ENCODE results near the gene LBH. TPM values are rescaled to one million over a fixed set of nuclear protein-coding genes. Genes with fewer than 3 reads are reported as not detected.
A peak's percentile ranks its signal among the peaks of the same experiment; 100 is the strongest.

LBH gene
- total and polyA plus RNA-seq, 3 experiments from 2014 or later, result 115 to 156 (median 121) TPM

GRCh38 chr2:30255466-30256408 is 24.4 kb downstream of the LBH start:
- Histone ChIP-seq H3K9me3 (ENCODE audit: low read length) (no peaks in the 10 kb centered on the region), H3K27me3 (ENCODE audit: insufficient read depth, low read length, poor library complexity, severe bottlenecking) (no peaks in the 10 kb centered on the region), H3K36me3 (ENCODE audit: insufficient read depth, low read length) (peaks cover 25% of the 10 kb centered on the region), H3K4me1 (ENCODE audit: insufficient read depth, low read length) (peaks cover 92% of the 10 kb centered on the region), H3K27ac (ENCODE audit: low read depth, low read length) (no peak overlapping the region), H3K4me3 (ENCODE audit: low read length) (no peak overlapping the region)
- Mint-ChIP-seq H3K4me1 (peaks cover 85 to 98% (median 97%) of the 10 kb centered on the region in 3 donors), H3K9me3 (peaks cover 0 to 2% (median 0%) of the 10 kb centered on the region in 5 donors), H3K36me3 (peaks cover 20 to 86% (median 28%) of the 10 kb centered on the region in 3 donors), H3K27ac (peak overlapping the region; percentile 70 to 95 (median 91)), H3K27me3 (no peaks in the 10 kb centered on the region), H3K4me3 (peak overlapping the region in 6 of 7 donors; percentile 33 to 68 (median 56))
- DNase-seq, result no peak
- POLR2A ChIA-PET, result no interaction called here
- CTCF ChIA-PET, result interaction anchor here (0.9 to 1.5 kb wide), 3 partner anchors 17 to 91 kb away, joined by 3 to 8 read pairs (median 4); no protein-coding TSS in a partner anchor

GRCh38 chr2:30257266-30258214 is 26.2 kb downstream of the LBH start:
- CTCF ChIA-PET, result interaction anchor here (0.9 kb wide), 1 partner anchor 18 kb away, joined by 4 read pairs; no protein-coding TSS in a partner anchor
- H3K27ac ChIP-seq (ENCODE audit: low read depth, low read length), result no peak overlapping the region
- Mint-ChIP-seq H3K27ac (peak overlapping the region; percentile 57 to 97 (median 90)), H3K4me1 (peaks cover 84 to 98% (median 98%) of the 10 kb centered on the region in 3 donors), H3K27me3 (no peaks in the 10 kb centered on the region), H3K9me3 (peaks cover 0 to 3% (median 2%) of the 10 kb centered on the region in 5 donors), H3K36me3 (peaks cover 26 to 88% (median 31%) of the 10 kb centered on the region in 3 donors), H3K4me3 (peak overlapping the region in 5 of 7 donors; percentile 14 to 76 (median 54))
- H3K4me1 ChIP-seq (ENCODE audit: insufficient read depth, low read length), result peaks cover 92% of the 10 kb centered on the region
- peak in 1 of 5 donors; percentile 80 for DNase-seq
- H3K9me3 ChIP-seq (ENCODE audit: low read length), result no peaks in the 10 kb centered on the region
- POLR2A ChIA-PET, result interaction anchor here (0.7 to 0.9 kb wide), 2 partner anchors 21 to 189 kb away, joined by 3 read pairs; no protein-coding TSS in a partner anchor
- peaks cover 25% of the 10 kb centered on the region for H3K36me3 ChIP-seq (ENCODE audit: insufficient read depth, low read length)
- H3K4me3 ChIP-seq (ENCODE audit: low read length), result peak overlapping the region; percentile 30
- H3K27me3 ChIP-seq (ENCODE audit: insufficient read depth, low read length, poor library complexity, severe bottlenecking), result no peaks in the 10 kb centered on the region

GRCh38 chr2:30259071-30259470 is 27.7 kb downstream of the LBH start:
- Histone ChIP-seq H3K4me1 (ENCODE audit: insufficient read depth, low read length) (peaks cover 81% of the 10 kb centered on the region), H3K9me3 (ENCODE audit: low read length) (no peaks in the 10 kb centered on the region), H3K27ac (ENCODE audit: low read depth, low read length) (no peak overlapping the region), H3K4me3 (ENCODE audit: low read length) (no peak overlapping the region), H3K27me3 (ENCODE audit: insufficient read depth, low read length, poor library complexity, severe bottlenecking) (no peaks in the 10 kb centered on the region), H3K36me3 (ENCODE audit: insufficient read depth, low read length) (peaks cover 25% of the 10 kb centered on the region)
- Mint-ChIP-seq H3K27ac (peak overlapping the region; percentile 24 to 93 (median 76)), H3K4me3 (peak overlapping the region in 3 of 7 donors; percentile 13 to 68 (median 29)), H3K27me3 (no peaks in the 10 kb centered on the region), H3K4me1 (peaks cover 72 to 92% (median 89%) of the 10 kb centered on the region in 3 donors), H3K9me3 (peaks cover 0 to 3% (median 2%) of the 10 kb centered on the region in 5 donors), H3K36me3 (peaks cover 28 to 80% (median 34%) of the 10 kb centered on the region in 3 donors)
- no peak for DNase-seq
- CTCF ChIA-PET, result interaction anchor here (0.6 kb wide), 1 partner anchor 189 kb away, joined by 3 read pairs; no protein-coding TSS in a partner anchor
- POLR2A ChIA-PET, result no interaction called here

GRCh38 chr2:30259827-30260679 is 28.7 kb downstream of the LBH start:
- Histone ChIP-seq H3K9me3 (ENCODE audit: low read length) (no peaks in the 10 kb centered on the region), H3K27ac (ENCODE audit: low read depth, low read length) (no peak overlapping the region), H3K36me3 (ENCODE audit: insufficient read depth, low read length) (peaks cover 25% of the 10 kb centered on the region), H3K27me3 (ENCODE audit: insufficient read depth, low read length, poor library complexity, severe bottlenecking) (no peaks in the 10 kb centered on the region), H3K4me3 (ENCODE audit: low read length) (no peak overlapping the region), H3K4me1 (ENCODE audit: insufficient read depth, low read length) (peaks cover 81% of the 10 kb centered on the region)
- DNase-seq, result no peak
- Mint-ChIP-seq H3K9me3 (peaks cover 0 to 3% (median 2%) of the 10 kb centered on the region in 5 donors), H3K36me3 (peaks cover 28 to 76% (median 34%) of the 10 kb centered on the region in 3 donors), H3K27ac (peak overlapping the region; percentile 24 to 95 (median 71)), H3K4me3 (no peak overlapping the region), H3K4me1 (peaks cover 73 to 92% (median 89%) of the 10 kb centered on the region in 3 donors), H3K27me3 (no peaks in the 10 kb centered on the region)
- ChIA-PET POLR2A (interaction anchor here (0.6 kb wide), 1 partner anchor 114 kb away, joined by 3 read pairs; no protein-coding TSS in a partner anchor), CTCF (interaction anchor here (0.6 to 0.7 kb wide), 2 partner anchors 21 to 188 kb away, joined by 3 read pairs; no protein-coding TSS in a partner anchor)

- Mint-ChIP-seq H3K9me3 (peaks cover 0 to 3% (median 2%) of the 10 kb centered on the region in 5 donors), H3K27ac (peak overlapping the region; percentile 24 to 90 (median 76)), H3K4me3 (peak overlapping the region in 1 of 7 donors; percentile 8), H3K27me3 (no peaks in the 10 kb centered on the region), H3K4me1 (peaks cover 73 to 92% (median 89%) of the 10 kb centered on the region in 3 donors), H3K36me3 (peaks cover 28 to 67% (median 34%) of the 10 kb centered on the region in 3 donors)
- Histone ChIP-seq H3K36me3 (ENCODE audit: insufficient read depth, low read length) (peaks cover 21% of the 10 kb centered on the region), H3K9me3 (ENCODE audit: low read length) (no peaks in the 10 kb centered on the region), H3K27ac (ENCODE audit: low read depth, low read length) (no peak overlapping the region), H3K4me1 (ENCODE audit: insufficient read depth, low read length) (peaks cover 81% of the 10 kb centered on the region), H3K4me3 (ENCODE audit: low read length) (no peak overlapping the region), H3K27me3 (ENCODE audit: insufficient read depth, low read length, poor library complexity, severe bottlenecking) (no peaks in the 10 kb centered on the region)
- CTCF ChIA-PET, result interaction anchor here (1.6 kb wide), 1 partner anchor 34 kb away, joined by 3 read pairs; no protein-coding TSS in a partner anchor
- DNase-seq, result no peak
- POLR2A ChIA-PET, result interaction anchor here (0.5 to 0.8 kb wide), 2 partner anchors 29 to 34 kb away, joined by 4 read pairs; no protein-coding TSS in a partner anchor
Observed at GRCh38 chr2:30260941-30261340, 29.6 kb downstream of the LBH start.

- peaks cover 21% of the 10 kb centered on the region for H3K36me3 ChIP-seq (ENCODE audit: insufficient read depth, low read length)
- Mint-ChIP-seq H3K4me3 (peak overlapping the region in 1 of 7 donors; percentile 11), H3K4me1 (peaks cover 74 to 92% (median 89%) of the 10 kb centered on the region in 3 donors), H3K27ac (peak overlapping the region; percentile 16 to 85 (median 52)), H3K9me3 (peaks cover 0 to 3% (median 2%) of the 10 kb centered on the region in 5 donors), H3K27me3 (no peaks in the 10 kb centered on the region), H3K36me3 (peaks cover 24 to 59% (median 34%) of the 10 kb centered on the region in 3 donors)
- no peak overlapping the region for H3K4me3 ChIP-seq (ENCODE audit: low read length)
- POLR2A ChIA-PET, result interaction anchor here (0.5 to 1.5 kb wide), 5 partner anchors 11 to 35 kb away, joined by 3 to 7 read pairs (median 4); partner anchors contain the start of gene LBH
- CTCF ChIA-PET, result interaction anchor here (0.6 to 2.5 kb wide), 4 partner anchors 35 to 167 kb away, joined by 3 to 8 read pairs (median 4); no protein-coding TSS in a partner anchor
- peaks cover 81% of the 10 kb centered on the region for H3K4me1 ChIP-seq (ENCODE audit: insufficient read depth, low read length)
- no peaks in the 10 kb centered on the region for H3K27me3 ChIP-seq (ENCODE audit: insufficient read depth, low read length, poor library complexity, severe bottlenecking)
- no peak overlapping the region for H3K27ac ChIP-seq (ENCODE audit: low read depth, low read length)
- DNase-seq, result no peak
- no peaks in the 10 kb centered on the region for H3K9me3 ChIP-seq (ENCODE audit: low read length)
Observed at GRCh38 chr2:30261695-30262211, 30.4 kb downstream of the LBH start.
